H9 (cell line): ENCODE results near the gene CHRND. TPM values are rescaled to one million over a fixed set of nuclear protein-coding genes. Genes with fewer than 3 reads are reported as not detected.
A peak's percentile ranks its signal among the peaks of the same experiment; 100 is the strongest.

Experiments used
- DNase-seq: peaks from one replicate; pipeline ENCODE4 v3.0.0-alpha.2; 2017
- H2AFZ ChIP-seq: one replicate; pipeline ENCODE4 v1.6.1; 2013; ENCODE audit warnings: mild to moderate bottlenecking, low read length, control low read depth, moderate library complexity
- H2AK5ac ChIP-seq: 2 replicates; pipeline ENCODE4 v1.6.1; 2013; ENCODE audit warnings: low read length, control low read depth, mixed read lengths; ENCODE audit not compliant: insufficient read length
- H2BK120ac ChIP-seq: one replicate; pipeline ENCODE4 v1.6.1; 2013; ENCODE audit warnings: low read depth, mild to moderate bottlenecking, low read length, control low read depth, inconsistent platforms; ENCODE audit not compliant: poor library complexity, severe bottlenecking
- H2BK12ac ChIP-seq: 2 replicates; pipeline ENCODE4 v1.6.1; 2013; ENCODE audit warnings: low read length, control low read depth, mixed read lengths, low read depth; ENCODE audit not compliant: insufficient read length
- H2BK15ac ChIP-seq: 2 replicates; pipeline ENCODE4 v1.6.1; 2013; ENCODE audit warnings: low read depth, low read length, control low read depth
- H2BK20ac ChIP-seq: one replicate; pipeline ENCODE4 v1.6.1; 2013; ENCODE audit warnings: low read depth, mild to moderate bottlenecking, low read length, control low read depth, inconsistent platforms; ENCODE audit not compliant: poor library complexity, severe bottlenecking
- H2BK5ac ChIP-seq: 2 replicates; pipeline ENCODE4 v1.6.1; 2013; ENCODE audit warnings: low read length, control low read depth, mixed read lengths; ENCODE audit not compliant: insufficient read length
- H3K14ac ChIP-seq: 2 replicates; pipeline ENCODE4 v1.6.1; 2013; ENCODE audit warnings: low read length, control low read depth; ENCODE audit not compliant: insufficient read depth
- H3K18ac ChIP-seq: 2 replicates; pipeline ENCODE4 v1.6.1; 2013; ENCODE audit warnings: low read depth, mild to moderate bottlenecking, mixed read lengths, low read length, control low read depth; ENCODE audit not compliant: insufficient read length
- H3K23ac ChIP-seq: 2 replicates; pipeline ENCODE4 v1.6.1; 2013; ENCODE audit warnings: low read length, control low read depth, mixed read lengths, low read depth; ENCODE audit not compliant: insufficient read length
- H3K23me2 ChIP-seq: 2 replicates; pipeline ENCODE4 v1.6.1; 2013; ENCODE audit warnings: low read depth, mild to moderate bottlenecking, mixed read lengths, low read length, control low read depth; ENCODE audit not compliant: insufficient read length, poor library complexity, severe bottlenecking
- H3K27ac ChIP-seq: 2 replicates; pipeline ENCODE4 v1.5.1; 2013; ENCODE audit warnings: low read length, control low read depth, mixed read lengths, low read depth; ENCODE audit not compliant: insufficient read length
- H3K27me3 ChIP-seq: 2 replicates; pipeline ENCODE4 v1.6.1; 2013; ENCODE audit warnings: low read length, control low read depth, inconsistent platforms; ENCODE audit not compliant: insufficient read depth
- H3K4ac ChIP-seq: 2 replicates; pipeline ENCODE4 v1.6.1; 2013; ENCODE audit warnings: low read depth, mild to moderate bottlenecking, control low read depth, inconsistent platforms, low read length, moderate library complexity
- H3K4me1 ChIP-seq: 2 replicates; pipeline ENCODE4 v1.6.1; 2013; ENCODE audit warnings: low read length, control low read depth, inconsistent platforms; ENCODE audit not compliant: insufficient read depth
- H3K4me2 ChIP-seq: 2 replicates; pipeline ENCODE4 v1.6.1; 2013; ENCODE audit warnings: low read length, control low read depth, mixed read lengths; ENCODE audit not compliant: insufficient read length, insufficient read depth
- H3K56ac ChIP-seq: 2 replicates; pipeline ENCODE4 v1.6.1; 2013; ENCODE audit warnings: low read depth, mild to moderate bottlenecking, mixed read lengths, low read length, control low read depth; ENCODE audit not compliant: insufficient read length
- H3K79me1 ChIP-seq: 2 replicates; pipeline ENCODE4 v1.6.1; 2013; ENCODE audit warnings: low read depth, mild to moderate bottlenecking, moderate library complexity, low read length, control low read depth, inconsistent platforms; ENCODE audit not compliant: insufficient read depth, poor library complexity, severe bottlenecking
- H3K79me2 ChIP-seq: 2 replicates; pipeline ENCODE4 v1.6.1; 2013; ENCODE audit warnings: low read length, control low read depth, inconsistent platforms; ENCODE audit not compliant: insufficient read depth
- H3K9ac ChIP-seq: 2 replicates; pipeline ENCODE4 v1.6.1; 2013; ENCODE audit warnings: low read length, control low read depth, mixed read lengths; ENCODE audit not compliant: insufficient read length; ENCODE audit errors: extremely low read depth
- H3K9me3 ChIP-seq: one replicate; pipeline ENCODE4 v1.6.1; 2013; ENCODE audit warnings: low read depth, low read length, inconsistent platforms; ENCODE audit not compliant: control insufficient read depth
- H3T11ph ChIP-seq: one replicate; pipeline ENCODE4 v1.6.1; 2013; ENCODE audit warnings: mild to moderate bottlenecking, low read length, control low read depth, inconsistent platforms
- H4K20me1 ChIP-seq: one replicate; pipeline ENCODE4 v1.6.1; 2013; ENCODE audit not compliant: control insufficient read depth, insufficient read length, insufficient read depth
- H4K5ac ChIP-seq: 2 replicates; pipeline ENCODE4 v1.6.1; 2013; ENCODE audit warnings: low read depth, mild to moderate bottlenecking, mixed read lengths, low read length, control low read depth; ENCODE audit not compliant: insufficient read length
- H4K8ac ChIP-seq: replicated peaks from 2 replicates; pipeline ENCODE4 v1.6.1; 2013; ENCODE audit warnings: low read length, control low read depth, mixed read lengths, low read depth; ENCODE audit not compliant: insufficient read length
- H4K91ac ChIP-seq: 2 replicates; pipeline ENCODE4 v1.6.1; 2013; ENCODE audit warnings: low read depth, mild to moderate bottlenecking, moderate library complexity, mixed read lengths, low read length, control low read depth; ENCODE audit not compliant: insufficient read length
- H3K27ac Mint-ChIP-seq, 3 experiments: 2 replicates in 2 of 3; 3 replicates in 1 of 3; pipeline ENCODE4 v1.8.0; 2020 to 2021; ENCODE audit warnings: mixed read lengths in 3 of 3, mild to moderate bottlenecking in 1 of 3, moderate library complexity in 1 of 3
- H3K27me3 Mint-ChIP-seq: 2 replicates; pipeline ENCODE4 v1.8.0; 2021; ENCODE audit warnings: low read depth, mild to moderate bottlenecking, moderate library complexity, mixed read lengths
- H3K36me3 Mint-ChIP-seq, 3 experiments: 2 replicates in 2 of 3; 3 replicates in 1 of 3; pipeline ENCODE4 v1.8.0; 2020 to 2021; ENCODE audit warnings: low read depth in 3 of 3, mixed read lengths in 3 of 3; ENCODE audit not compliant: insufficient read depth in 1 of 3
- H3K4me1 Mint-ChIP-seq, 2 experiments: 2 replicates each; pipeline ENCODE4 v1.8.0; 2020; ENCODE audit warnings: mixed read lengths in 2 of 2
- H3K4me3 Mint-ChIP-seq, 2 experiments: 2 replicates in 1 of 2; 3 replicates in 1 of 2; pipeline ENCODE4 v1.8.0; 2020 to 2021; ENCODE audit warnings: mild to moderate bottlenecking in 2 of 2, mixed read lengths in 2 of 2, moderate library complexity in 1 of 2
- H3K9me3 Mint-ChIP-seq, 2 experiments: 2 replicates in 1 of 2; 3 replicates in 1 of 2; pipeline ENCODE4 v1.8.0; 2020; ENCODE audit warnings: mild to moderate bottlenecking in 2 of 2, mixed read lengths in 2 of 2, moderate library complexity in 1 of 2
- CTCF ChIP-seq: fragments of 200-600 bp; sonication (generic); conservative IDR thresholded peaks from 3 replicates; pipeline ENCODE4 v1.8.0; 2021; ENCODE audit warnings: antibody characterized with exemption, mild to moderate bottlenecking
- WGBS: extraction: QIAGEN DNeasy Blood & Tissue Kit; methylation state at CpG from one replicate; pipeline ENCODE4 v1.1.7; 2013; ENCODE audit warnings: missing lambda C conversion rate, low lambda C conversion rate, mixed read lengths; ENCODE audit not compliant: insufficient read length; ENCODE audit errors: extremely low coverage; 5-methylcytosine and 5-hydroxymethylcytosine counted together
- total RNA-seq: library from RNA; stranded (reverse); gene quantifications from 2 replicates; pipeline ENCODE4 v1.2.1, GENCODE V29; 2021

Gene CHRND
- total RNA-seq, 1 experiment from 2014 or later, result not detected

GRCh38 chr2:232482301-232483238 lies 43.4 kb upstream of the CHRND start:
- Histone ChIP-seq H3K79me2 (no peaks in the 10 kb centered on the region), H3K14ac (no peak overlapping the region), H2BK120ac (no peak overlapping the region), H2BK15ac (no peak overlapping the region), H4K8ac (no peak overlapping the region), H2BK20ac (no peak overlapping the region), H3K4me2 (no peak overlapping the region), H2AK5ac (no peak overlapping the region), H2AFZ (no peak overlapping the region), H4K5ac (no peak overlapping the region), H3K4ac (no peak overlapping the region), H4K91ac (no peak overlapping the region), H2BK12ac (no peak overlapping the region), H4K20me1 (no peaks in the 10 kb centered on the region), H3K4me1 (no peaks in the 10 kb centered on the region), H3K56ac (no peak overlapping the region), H3K27me3 (peaks cover 32% of the 10 kb centered on the region), H3K23me2 (peaks cover 9% of the 10 kb centered on the region), H3K9me3 (no peaks in the 10 kb centered on the region), H3K18ac (no peak overlapping the region), H3K9ac (no peak overlapping the region), H3K23ac (no peak overlapping the region), H3T11ph (no peak overlapping the region), H3K79me1 (no peaks in the 10 kb centered on the region), H3K27ac (no peak overlapping the region), H2BK5ac (no peak overlapping the region)
- Mint-ChIP-seq H3K36me3 (peaks cover 0 to 8% (median 0%) of the 10 kb centered on the region in 3 experiments; a peak in 3 of 7 replicates), H3K4me3 (no peak overlapping the region), H3K27me3 (peaks cover 60% of the 10 kb centered on the region), H3K4me1 (peaks cover 6% of the 10 kb centered on the region in 2 experiments), H3K27ac (no peak overlapping the region), H3K9me3 (no peaks in the 10 kb centered on the region)
- TF ChIP-seq CTCF, result no peak
- DNase-seq, result peak; percentile 19
- no CpG with 5 or more reads among the region's 31 CpGs for WGBS
